CD4-positive, alpha-beta T cell treated with Interleukin-4 for 1 hour (primary cell): ENCODE measurements around the gene SLC31A2.

Source experiments
- DNase-seq, 2 donors: peaks; one replicate each; pipeline ENCODE4 v3.0.0-alpha.2; 2020 to 2022

The SLC31A2 gene

GRCh38 chr9:113151696-113152630 is 1.2 kb downstream of the SLC31A2 start:
- DNase-seq: peak in 1 of 2 donors; percentile 49

- no peak for DNase-seq
These were observed 1.9 kb downstream of the SLC31A2 start for GRCh38 chr9:113152699-113153098.

GRCh38 chr9:113153599-113153998 is 2.8 kb downstream of the SLC31A2 start:
- DNase-seq: no peak

GRCh38 chr9:113154471-113154870 is 3.7 kb downstream of the SLC31A2 start:
- peak in 1 of 2 donors; percentile 38 for DNase-seq

- DNase-seq: no peak
These were observed 4.1 kb downstream of the SLC31A2 start for GRCh38 chr9:113154946-113155345.

- DNase-seq: peak; percentile 30 to 44
These were observed 5.2 kb downstream of the SLC31A2 start for GRCh38 chr9:113155911-113156588.

GRCh38 chr9:113156880-113157279 is 6.1 kb downstream of the SLC31A2 start:
- no peak for DNase-seq

GRCh38 chr9:113158446-113158845 is 7.6 kb downstream of the SLC31A2 start:
- no peak for DNase-seq

GRCh38 chr9:113160571-113160970 is 9.8 kb downstream of the SLC31A2 start:
- DNase-seq: no peak

GRCh38 chr9:113163001-113163400 is 12.2 kb downstream of the SLC31A2 start:
- DNase-seq: no peak

GRCh38 chr9:113164536-113165300 is 13.9 kb downstream of the SLC31A2 start:
- no peak for DNase-seq

GRCh38 chr9:113166039-113166438 is 15.2 kb downstream of the SLC31A2 start:
- DNase-seq: no peak

GRCh38 chr9:113168809-113169208 is 18.0 kb downstream of the SLC31A2 start:
- DNase-seq: no peak

GRCh38 chr9:113173341-113173740 is 22.5 kb downstream of the SLC31A2 start:
- no peak for DNase-seq

- DNase-seq: no peak
These were observed 26.0 kb downstream of the SLC31A2 start for GRCh38 chr9:113176803-113177202.

GRCh38 chr9:113177251-113177650 is 26.4 kb downstream of the SLC31A2 start:
- no peak for DNase-seq

GRCh38 chr9:113178087-113178486 is 27.3 kb downstream of the SLC31A2 start:
- no peak for DNase-seq

GRCh38 chr9:113179839-113180238 is 29.0 kb downstream of the SLC31A2 start:
- no peak for DNase-seq

GRCh38 chr9:113181165-113181564 is 30.4 kb downstream of the SLC31A2 start:
- no peak for DNase-seq

GRCh38 chr9:113183956-113184488 is 33.2 kb downstream of the SLC31A2 start:
- no peak for DNase-seq

GRCh38 chr9:113184539-113184938 is 33.7 kb downstream of the SLC31A2 start:
- DNase-seq: no peak

GRCh38 chr9:113185271-113185670 is 34.5 kb downstream of the SLC31A2 start:
- no peak for DNase-seq
